PC-3 (cell line): Measurements from ENCODE around the gene NFYB.

Experiments used
- EZH2phosphoT487 ChIP-seq: fragments of 300-600 bp; sonication (generic); IDR thresholded peaks from 2 replicates; pipeline ENCODE4 v1.6.1; 2018; ENCODE audit warnings: mild to moderate bottlenecking, antibody characterized with exemption, low read length, borderline replicate concordance
- TF ChIP-seq, protein P1 (sequence below): fragments of 300-600 bp; sonication (generic); conservative IDR thresholded peaks from 2 replicates; pipeline ENCODE4 v1.5.1; 2017; ENCODE audit warnings: antibody characterized with exemption, low read depth, mild to moderate bottlenecking, low read length

- TF ChIP-seq, protein P1, sequence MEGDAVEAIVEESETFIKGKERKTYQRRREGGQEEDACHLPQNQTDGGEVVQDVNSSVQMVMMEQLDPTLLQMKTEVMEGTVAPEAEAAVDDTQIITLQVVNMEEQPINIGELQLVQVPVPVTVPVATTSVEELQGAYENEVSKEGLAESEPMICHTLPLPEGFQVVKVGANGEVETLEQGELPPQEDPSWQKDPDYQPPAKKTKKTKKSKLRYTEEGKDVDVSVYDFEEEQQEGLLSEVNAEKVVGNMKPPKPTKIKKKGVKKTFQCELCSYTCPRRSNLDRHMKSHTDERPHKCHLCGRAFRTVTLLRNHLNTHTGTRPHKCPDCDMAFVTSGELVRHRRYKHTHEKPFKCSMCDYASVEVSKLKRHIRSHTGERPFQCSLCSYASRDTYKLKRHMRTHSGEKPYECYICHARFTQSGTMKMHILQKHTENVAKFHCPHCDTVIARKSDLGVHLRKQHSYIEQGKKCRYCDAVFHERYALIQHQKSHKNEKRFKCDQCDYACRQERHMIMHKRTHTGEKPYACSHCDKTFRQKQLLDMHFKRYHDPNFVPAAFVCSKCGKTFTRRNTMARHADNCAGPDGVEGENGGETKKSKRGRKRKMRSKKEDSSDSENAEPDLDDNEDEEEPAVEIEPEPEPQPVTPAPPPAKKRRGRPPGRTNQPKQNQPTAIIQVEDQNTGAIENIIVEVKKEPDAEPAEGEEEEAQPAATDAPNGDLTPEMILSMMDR = no peak
- no peak for TF ChIP-seq EZH2phosphoT487
Observed at GRCh38 chr12:104131609-104132008, 6.4 kb downstream of the NFYB start.
